ENCODE measurements around the gene SPX. TPM values are rescaled to one million over a fixed set of nuclear protein-coding genes. Genes with fewer than 3 reads are reported as not detected.

SPX gene
- total and polyA plus RNA-seq, 7 experiments from 2014 or later: 0.16 to 0.69 (median 0.49) TPM; not detected in 1

GRCh38 chr12:21526721-21527345 lies 737 bp downstream of the SPX start:
- H3K9me3 Mint-ChIP-seq: peaks cover 0 to 12% (median 4%) of the 10 kb centered on the region in 11 donors
- Histone ChIP-seq H3K27me3 (ENCODE audit: control insufficient read depth in 2 of 2, insufficient read depth in 2 of 2, low read length in 2 of 2) (no peaks in the 10 kb centered on the region), H3K27ac (ENCODE audit: low read depth, low read length) (no peak overlapping the region), H3K4me1 (ENCODE audit: control insufficient read depth in 2 of 2, insufficient read depth in 2 of 2, low read length in 2 of 2) (peaks cover 0 to 3% of the 10 kb centered on the region in 2 donors), H3K36me3 (ENCODE audit: control insufficient read depth in 2 of 3, insufficient read depth in 3 of 3, low read length in 3 of 3) (no peaks in the 10 kb centered on the region), H3K9me3 (ENCODE audit: control insufficient read depth in 2 of 3, low read length in 3 of 3) (no peaks in the 10 kb centered on the region), H3K4me3 (ENCODE audit: low read length) (peak overlapping the region; percentile 63)
- DNase-seq: no peak
- H3K4me1 Mint-ChIP-seq: peaks cover 0 to 13% (median 8%) of the 10 kb centered on the region in 7 donors
- POLR2A ChIA-PET: interaction anchor here (0.7 to 1.6 kb wide), 3 partner anchors 25 to 126 kb away, joined by 3 to 6 read pairs (median 4); partner anchors contain the start of genes GOLT1B and RECQL
- CTCF ChIA-PET: no interaction called here
- peak overlapping the region in 2 of 9 donors; percentile 9 to 57 for H3K27ac Mint-ChIP-seq
- H3K27me3 Mint-ChIP-seq: peaks cover 18 to 49% (median 32%) of the 10 kb centered on the region in 5 donors
- no peak for ATAC-seq
- peaks cover 0 to 4% (median 0%) of the 10 kb centered on the region in 5 donors for H3K36me3 Mint-ChIP-seq
- intact Hi-C loops (cut with micrococcal nuclease): loop anchor here (1.0 to 5.0 kb wide), 5 partner anchors 18 to 230 kb away; partner anchors contain the start of genes GOLT1B (in 1 of the 2), LDHB (in 1 of the 2) and RECQL (in 1 of the 2)
- H3K4me3 Mint-ChIP-seq: peak overlapping the region; percentile 67 to 90 (median 82)

GRCh38 chr12:21527451-21528180 lies 1.5 kb downstream of the SPX start:
- Mint-ChIP-seq H3K27me3 (peaks cover 18 to 54% (median 37%) of the 10 kb centered on the region in 5 donors), H3K4me3 (peak overlapping the region; percentile 69 to 87 (median 80)), H3K9me3 (peaks cover 0 to 12% (median 4%) of the 10 kb centered on the region in 11 donors), H3K36me3 (peaks cover 0 to 4% (median 0%) of the 10 kb centered on the region in 5 donors), H3K4me1 (peaks cover 0 to 13% (median 8%) of the 10 kb centered on the region in 7 donors), H3K27ac (no peak overlapping the region)
- no peaks in the 10 kb centered on the region for H3K36me3 ChIP-seq (ENCODE audit: control insufficient read depth in 2 of 3, insufficient read depth in 3 of 3, low read length in 3 of 3)
- intact Hi-C loops (cut with micrococcal nuclease): loop anchor here (1.0 to 5.0 kb wide), 5 partner anchors 19 to 230 kb away; partner anchors contain the start of genes GOLT1B (in 2 of the 2), RECQL (in 2 of the 2) and LDHB (in 1 of the 2)
- ATAC-seq (peak; percentile 95), DNase-seq (peak; percentile 33 to 69 (median 61))
- POLR2A ChIA-PET: interaction anchor here (0.7 to 1.6 kb wide), 2 partner anchors 26 to 36 kb away, joined by 4 to 6 read pairs; partner anchors contain the start of genes GOLT1B and RECQL
- H3K4me3 ChIP-seq (ENCODE audit: low read length): peak overlapping the region; percentile 63
- no peaks in the 10 kb centered on the region for H3K27me3 ChIP-seq (ENCODE audit: control insufficient read depth in 2 of 2, insufficient read depth in 2 of 2, low read length in 2 of 2)
- H3K27ac ChIP-seq (ENCODE audit: low read depth, low read length): no peak overlapping the region
- peaks cover 0 to 3% of the 10 kb centered on the region in 2 donors for H3K4me1 ChIP-seq (ENCODE audit: control insufficient read depth in 2 of 2, insufficient read depth in 2 of 2, low read length in 2 of 2)
- no peaks in the 10 kb centered on the region for H3K9me3 ChIP-seq (ENCODE audit: control insufficient read depth in 2 of 3, low read length in 3 of 3)
- CTCF ChIA-PET: no interaction called here

- Mint-ChIP-seq H3K4me1 (peaks cover 0 to 13% (median 8%) of the 10 kb centered on the region in 7 donors), H3K27me3 (peaks cover 18 to 61% (median 43%) of the 10 kb centered on the region in 5 donors), H3K4me3 (peak overlapping the region in 6 of 10 donors; percentile 55 to 81 (median 72)), H3K27ac (peak overlapping the region in 1 of 9 donors; percentile 61), H3K36me3 (peaks cover 0 to 4% (median 0%) of the 10 kb centered on the region in 5 donors), H3K9me3 (peaks cover 0 to 12% (median 4%) of the 10 kb centered on the region in 11 donors)
- Histone ChIP-seq H3K27me3 (ENCODE audit: control insufficient read depth in 2 of 2, insufficient read depth in 2 of 2, low read length in 2 of 2) (no peaks in the 10 kb centered on the region), H3K36me3 (ENCODE audit: control insufficient read depth in 2 of 3, insufficient read depth in 3 of 3, low read length in 3 of 3) (no peaks in the 10 kb centered on the region), H3K27ac (ENCODE audit: low read depth, low read length) (no peak overlapping the region), H3K4me3 (ENCODE audit: low read length) (no peak overlapping the region), H3K9me3 (ENCODE audit: control insufficient read depth in 2 of 3, low read length in 3 of 3) (no peaks in the 10 kb centered on the region), H3K4me1 (ENCODE audit: control insufficient read depth in 2 of 2, insufficient read depth in 2 of 2, low read length in 2 of 2) (peaks cover 0 to 3% of the 10 kb centered on the region in 2 donors)
- CTCF ChIA-PET: no interaction called here
- ATAC-seq: no peak
- no peak for DNase-seq
- POLR2A ChIA-PET: no interaction called here
- intact Hi-C loops (cut with micrococcal nuclease): loop anchor here in 1 of 2 donors (1.0 to 5.0 kb wide), 3 partner anchors 28 to 232 kb away; partner anchors contain the start of genes GOLT1B, LDHB and RECQL
Observed at GRCh38 chr12:21528953-21529352, 2.9 kb downstream of the SPX start.

GRCh38 chr12:21529456-21529855 lies 3.4 kb downstream of the SPX start:
- Mint-ChIP-seq H3K4me3 (no peak overlapping the region), H3K36me3 (peaks cover 0 to 2% (median 0%) of the 10 kb centered on the region in 5 donors), H3K27me3 (peaks cover 18 to 61% (median 43%) of the 10 kb centered on the region in 5 donors), H3K9me3 (peaks cover 0 to 9% (median 2%) of the 10 kb centered on the region in 11 donors), H3K4me1 (peaks cover 0 to 13% (median 8%) of the 10 kb centered on the region in 7 donors), H3K27ac (no peak overlapping the region)
- intact Hi-C loops (cut with micrococcal nuclease): loop anchor here in 1 of 2 donors (5.0 kb wide), 2 partner anchors 128 to 232 kb away; partner anchors contain the start of gene LDHB
- ChIA-PET POLR2A (interaction anchor here (1.0 kb wide), 1 partner anchor 13 kb away, joined by 3 read pairs; no protein-coding TSS in a partner anchor), CTCF (no interaction called here)
- peaks cover 0 to 3% of the 10 kb centered on the region in 2 donors for H3K4me1 ChIP-seq (ENCODE audit: control insufficient read depth in 2 of 2, insufficient read depth in 2 of 2, low read length in 2 of 2)
- no peak overlapping the region for H3K27ac ChIP-seq (ENCODE audit: low read depth, low read length)
- DNase-seq (no peak), ATAC-seq (no peak)
- no peak overlapping the region for H3K4me3 ChIP-seq (ENCODE audit: low read length)
- no peaks in the 10 kb centered on the region for H3K9me3 ChIP-seq (ENCODE audit: control insufficient read depth in 2 of 3, low read length in 3 of 3)
- H3K27me3 ChIP-seq (ENCODE audit: control insufficient read depth in 2 of 2, insufficient read depth in 2 of 2, low read length in 2 of 2): no peaks in the 10 kb centered on the region
- no peaks in the 10 kb centered on the region for H3K36me3 ChIP-seq (ENCODE audit: control insufficient read depth in 2 of 3, insufficient read depth in 3 of 3, low read length in 3 of 3)

GRCh38 chr12:21538061-21538653 lies 12.1 kb downstream of the SPX start:
- no peak overlapping the region for H3K4me3 Mint-ChIP-seq
- peaks cover 0 to 4% (median 2%) of the 10 kb centered on the region in 5 donors for H3K27me3 Mint-ChIP-seq
- Histone ChIP-seq H3K9me3 (ENCODE audit: control insufficient read depth in 2 of 3, low read length in 3 of 3) (no peaks in the 10 kb centered on the region), H3K4me1 (ENCODE audit: control insufficient read depth in 2 of 2, insufficient read depth in 2 of 2, low read length in 2 of 2) (no peaks in the 10 kb centered on the region), H3K27ac (ENCODE audit: low read depth, low read length) (no peak overlapping the region), H3K27me3 (ENCODE audit: control insufficient read depth in 2 of 2, insufficient read depth in 2 of 2, low read length in 2 of 2) (no peaks in the 10 kb centered on the region), H3K36me3 (ENCODE audit: control insufficient read depth in 2 of 3, insufficient read depth in 3 of 3, low read length in 3 of 3) (no peaks in the 10 kb centered on the region), H3K4me3 (ENCODE audit: low read length) (no peak overlapping the region)
- H3K27ac Mint-ChIP-seq: no peak overlapping the region
- DNase-seq (no peak), ATAC-seq (no peak)
- ChIA-PET CTCF (no interaction called here), POLR2A (no interaction called here)
- H3K36me3 Mint-ChIP-seq: peaks cover 0 to 10% (median 7%) of the 10 kb centered on the region in 5 donors
- H3K9me3 Mint-ChIP-seq: no peaks in the 10 kb centered on the region
- H3K4me1 Mint-ChIP-seq: no peaks in the 10 kb centered on the region
- intact Hi-C loops (cut with micrococcal nuclease): loop anchor here in 1 of 2 donors (5.0 kb wide), 1 partner anchor 54 kb away; no protein-coding TSS in a partner anchor

GRCh38 chr12:21539797-21540196 lies 13.7 kb downstream of the SPX start:
- H3K27ac Mint-ChIP-seq: no peak overlapping the region
- POLR2A ChIA-PET: no interaction called here
- H3K4me1 Mint-ChIP-seq: no peaks in the 10 kb centered on the region
- no peak overlapping the region for H3K4me3 Mint-ChIP-seq
- Histone ChIP-seq H3K4me3 (ENCODE audit: low read length) (no peak overlapping the region), H3K36me3 (ENCODE audit: control insufficient read depth in 2 of 3, insufficient read depth in 3 of 3, low read length in 3 of 3) (no peaks in the 10 kb centered on the region), H3K27me3 (ENCODE audit: control insufficient read depth in 2 of 2, insufficient read depth in 2 of 2, low read length in 2 of 2) (no peaks in the 10 kb centered on the region), H3K9me3 (ENCODE audit: control insufficient read depth in 2 of 3, low read length in 3 of 3) (no peaks in the 10 kb centered on the region), H3K4me1 (ENCODE audit: control insufficient read depth in 2 of 2, insufficient read depth in 2 of 2, low read length in 2 of 2) (no peaks in the 10 kb centered on the region), H3K27ac (ENCODE audit: low read depth, low read length) (no peak overlapping the region)
- peaks cover 0 to 10% (median 7%) of the 10 kb centered on the region in 5 donors for H3K36me3 Mint-ChIP-seq
- H3K9me3 Mint-ChIP-seq: peaks cover 0 to 1% (median 0%) of the 10 kb centered on the region in 11 donors
- intact Hi-C loops (cut with micrococcal nuclease): loop anchor here in 1 of 2 donors (5.0 kb wide), 1 partner anchor 53 kb away; no protein-coding TSS in a partner anchor
- peaks cover 0 to 4% (median 1%) of the 10 kb centered on the region in 5 donors for H3K27me3 Mint-ChIP-seq
- no peak for DNase-seq
- CTCF ChIA-PET: no interaction called here
- no peak for ATAC-seq
